Measurements from ENCODE around the gene BCORL1. TPM values are rescaled to one million over a fixed set of nuclear protein-coding genes. Genes with fewer than 3 reads are reported as not detected.

The BCORL1 gene
- total and polyA plus RNA-seq, 2 experiments from 2014 or later: 3.4 to 9.2 TPM

GRCh38 chrX:130106071-130106470, 123.6 kb downstream of the BCORL1 start:
- H3K27me3 ChIP-seq: no peaks in the 10 kb centered on the region
- H3K4me1 ChIP-seq (ENCODE audit: insufficient read depth): no peaks in the 10 kb centered on the region
- H3K27ac ChIP-seq: peak overlapping the region; percentile 57
- no peaks in the 10 kb centered on the region for H3K9me3 ChIP-seq (ENCODE audit: low read depth)
- no peak for DNase-seq (ENCODE audit: low spot score)
- no peaks in the 10 kb centered on the region for H4K20me1 ChIP-seq (ENCODE audit: insufficient read depth, poor library complexity, severe bottlenecking)
- H3K36me3 ChIP-seq (replicated peaks; ENCODE audit: insufficient read depth, low read depth): no peaks in the 10 kb centered on the region
- no peak overlapping the region for H3K4me3 ChIP-seq
- TF ChIP-seq, protein P1, sequence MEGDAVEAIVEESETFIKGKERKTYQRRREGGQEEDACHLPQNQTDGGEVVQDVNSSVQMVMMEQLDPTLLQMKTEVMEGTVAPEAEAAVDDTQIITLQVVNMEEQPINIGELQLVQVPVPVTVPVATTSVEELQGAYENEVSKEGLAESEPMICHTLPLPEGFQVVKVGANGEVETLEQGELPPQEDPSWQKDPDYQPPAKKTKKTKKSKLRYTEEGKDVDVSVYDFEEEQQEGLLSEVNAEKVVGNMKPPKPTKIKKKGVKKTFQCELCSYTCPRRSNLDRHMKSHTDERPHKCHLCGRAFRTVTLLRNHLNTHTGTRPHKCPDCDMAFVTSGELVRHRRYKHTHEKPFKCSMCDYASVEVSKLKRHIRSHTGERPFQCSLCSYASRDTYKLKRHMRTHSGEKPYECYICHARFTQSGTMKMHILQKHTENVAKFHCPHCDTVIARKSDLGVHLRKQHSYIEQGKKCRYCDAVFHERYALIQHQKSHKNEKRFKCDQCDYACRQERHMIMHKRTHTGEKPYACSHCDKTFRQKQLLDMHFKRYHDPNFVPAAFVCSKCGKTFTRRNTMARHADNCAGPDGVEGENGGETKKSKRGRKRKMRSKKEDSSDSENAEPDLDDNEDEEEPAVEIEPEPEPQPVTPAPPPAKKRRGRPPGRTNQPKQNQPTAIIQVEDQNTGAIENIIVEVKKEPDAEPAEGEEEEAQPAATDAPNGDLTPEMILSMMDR (IDR thresholded peaks at IDR 0.05; ENCODE audit: poor library complexity): no peak
- TF ChIP-seq EZH2 (IDR thresholded peaks at IDR 0.05; ENCODE audit: borderline replicate concordance) (no peak), EZH2phosphoT487 (IDR thresholded peaks at IDR 0.05; ENCODE audit: low read depth, severe bottlenecking, unreplicated experiment) (no peak)
- H3K9me2 ChIP-seq (replicated peaks; ENCODE audit: insufficient read depth): no peaks in the 10 kb centered on the region
- WGBS (ENCODE audit: low lambda C conversion rate, missing lambda C conversion rate): 76% methylated on average over 9 of the region's 10 CpGs
- no peak overlapping the region for H2AFZ ChIP-seq
- H3K79me2 ChIP-seq: peaks cover 64% of the 10 kb centered on the region
- peak overlapping the region; percentile 25 for H3K4me2 ChIP-seq

Other genes starting within 250 kb of the BCORL1 start
- 21.9 and 24.1 TPM in 2 replicates for gene XPNPEP2, start 243.7 kb upstream of the BCORL1 start, total RNA-seq
- gene XPNPEP2, start 243.7 kb upstream of the BCORL1 start, polyA plus RNA-seq: 15.0 and 23.1 TPM in 2 replicates
- 0.67 and 0.76 TPM in 2 replicates for gene SASH3, start 202.7 kb upstream of the BCORL1 start, total RNA-seq
- 0.31 and 0.96 TPM in 2 replicates for gene SASH3, start 202.7 kb upstream of the BCORL1 start, polyA plus RNA-seq
- gene ZDHHC9, start 138.7 kb upstream of the BCORL1 start, total RNA-seq: 48.6 and 49.8 TPM in 2 replicates
- 48.6 and 49.9 TPM in 2 replicates for gene ZDHHC9, start 138.7 kb upstream of the BCORL1 start, polyA plus RNA-seq
- 11.4 and 13.1 TPM in 2 replicates for gene UTP14A, start 76.5 kb upstream of the BCORL1 start, total RNA-seq
- gene UTP14A, start 76.5 kb upstream of the BCORL1 start, polyA plus RNA-seq: 8.7 and 10.5 TPM in 2 replicates
- 19.9 and 21.1 TPM in 2 replicates for gene ELF4, start 127.9 kb downstream of the BCORL1 start, total RNA-seq
- 13.6 and 18.9 TPM in 2 replicates for gene ELF4, start 127.9 kb downstream of the BCORL1 start, polyA plus RNA-seq
- 54.9 and 60.0 TPM in 2 replicates for gene AIFM1, start 183.2 kb downstream of the BCORL1 start, total RNA-seq
- gene AIFM1, start 183.2 kb downstream of the BCORL1 start, polyA plus RNA-seq: 65.2 and 70.8 TPM in 2 replicates
- 2.8 and 3.0 TPM in 2 replicates for gene RAB33A, start 189.3 kb downstream of the BCORL1 start, total RNA-seq
- 7.7 and 11.2 TPM in 2 replicates for gene RAB33A, start 189.3 kb downstream of the BCORL1 start, polyA plus RNA-seq

Data from hepatocyte (in vitro differentiated cells).